GM12872 (cell line): ENCODE data around the gene RARG.

ENCODE experiments used
- TF ChIP-seq, protein P1 (sequence below): IDR thresholded peaks from 3 replicates; pipeline ENCODE4 v1.5.1; 2011; ENCODE audit warnings: low read depth, mild to moderate bottlenecking, low read length, moderate library complexity; ENCODE audit not compliant: insufficient read depth

RARG gene

DNA sequence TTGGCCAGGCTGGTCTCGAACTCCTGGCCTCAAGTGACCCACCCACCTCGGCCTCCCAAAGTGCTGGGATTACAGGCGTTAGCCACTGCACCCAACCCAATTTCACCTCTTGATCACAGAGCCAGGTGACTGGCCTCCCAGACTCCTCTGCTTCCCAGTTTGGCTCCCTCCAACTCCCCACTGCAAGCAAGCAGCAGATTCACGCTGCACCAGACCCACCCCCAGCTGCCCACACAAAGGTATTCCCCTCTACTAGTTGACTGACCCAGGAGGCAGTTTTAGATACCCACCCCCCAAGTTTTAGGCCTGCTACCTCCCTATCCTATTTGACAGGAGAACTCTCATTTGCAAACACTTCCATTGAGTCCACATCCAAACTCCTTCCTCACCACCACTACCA lies 5.2 kb downstream of the RARG start:
- TF ChIP-seq, protein P1, sequence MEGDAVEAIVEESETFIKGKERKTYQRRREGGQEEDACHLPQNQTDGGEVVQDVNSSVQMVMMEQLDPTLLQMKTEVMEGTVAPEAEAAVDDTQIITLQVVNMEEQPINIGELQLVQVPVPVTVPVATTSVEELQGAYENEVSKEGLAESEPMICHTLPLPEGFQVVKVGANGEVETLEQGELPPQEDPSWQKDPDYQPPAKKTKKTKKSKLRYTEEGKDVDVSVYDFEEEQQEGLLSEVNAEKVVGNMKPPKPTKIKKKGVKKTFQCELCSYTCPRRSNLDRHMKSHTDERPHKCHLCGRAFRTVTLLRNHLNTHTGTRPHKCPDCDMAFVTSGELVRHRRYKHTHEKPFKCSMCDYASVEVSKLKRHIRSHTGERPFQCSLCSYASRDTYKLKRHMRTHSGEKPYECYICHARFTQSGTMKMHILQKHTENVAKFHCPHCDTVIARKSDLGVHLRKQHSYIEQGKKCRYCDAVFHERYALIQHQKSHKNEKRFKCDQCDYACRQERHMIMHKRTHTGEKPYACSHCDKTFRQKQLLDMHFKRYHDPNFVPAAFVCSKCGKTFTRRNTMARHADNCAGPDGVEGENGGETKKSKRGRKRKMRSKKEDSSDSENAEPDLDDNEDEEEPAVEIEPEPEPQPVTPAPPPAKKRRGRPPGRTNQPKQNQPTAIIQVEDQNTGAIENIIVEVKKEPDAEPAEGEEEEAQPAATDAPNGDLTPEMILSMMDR, result no peak

DNA sequence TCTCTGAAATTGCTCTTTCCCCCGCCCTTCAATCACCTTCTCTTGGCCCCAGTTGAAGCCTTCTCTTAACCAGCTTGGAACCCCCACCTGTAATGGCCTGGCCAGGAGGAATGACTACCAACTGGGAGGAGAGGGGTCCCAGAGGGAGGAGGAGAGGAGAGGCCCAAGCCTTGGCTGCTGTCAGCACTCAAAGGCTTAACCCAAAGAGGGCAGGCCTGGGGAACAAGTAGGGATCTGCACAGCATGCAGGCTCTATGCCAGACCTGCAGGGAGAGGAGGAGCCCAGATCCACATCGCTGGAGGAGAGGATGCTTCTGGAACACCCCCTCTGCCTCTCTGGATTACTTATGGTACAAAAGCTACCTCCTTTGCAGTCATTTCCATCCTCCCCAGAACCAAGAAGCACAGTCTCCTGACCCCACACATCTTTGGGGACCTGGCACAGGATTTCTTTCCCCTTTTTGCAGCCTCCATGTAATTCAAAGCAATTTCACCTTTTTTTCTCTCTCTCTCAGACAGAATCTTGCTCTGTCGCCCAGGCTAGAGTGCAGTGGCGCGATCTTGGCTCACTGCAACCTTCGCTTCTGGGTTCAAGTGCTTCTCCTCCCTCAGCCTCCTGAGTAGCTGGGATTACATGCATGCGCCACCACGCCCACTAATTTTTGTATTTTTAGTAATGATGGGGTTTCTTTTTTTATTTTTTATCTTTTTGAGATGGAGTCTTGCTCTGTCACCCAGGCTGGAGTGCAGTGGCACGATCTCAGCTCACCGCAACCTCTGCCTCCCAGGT lies 6.2 kb downstream of the RARG start:
- TF ChIP-seq, protein P1, result no peak

DNA sequence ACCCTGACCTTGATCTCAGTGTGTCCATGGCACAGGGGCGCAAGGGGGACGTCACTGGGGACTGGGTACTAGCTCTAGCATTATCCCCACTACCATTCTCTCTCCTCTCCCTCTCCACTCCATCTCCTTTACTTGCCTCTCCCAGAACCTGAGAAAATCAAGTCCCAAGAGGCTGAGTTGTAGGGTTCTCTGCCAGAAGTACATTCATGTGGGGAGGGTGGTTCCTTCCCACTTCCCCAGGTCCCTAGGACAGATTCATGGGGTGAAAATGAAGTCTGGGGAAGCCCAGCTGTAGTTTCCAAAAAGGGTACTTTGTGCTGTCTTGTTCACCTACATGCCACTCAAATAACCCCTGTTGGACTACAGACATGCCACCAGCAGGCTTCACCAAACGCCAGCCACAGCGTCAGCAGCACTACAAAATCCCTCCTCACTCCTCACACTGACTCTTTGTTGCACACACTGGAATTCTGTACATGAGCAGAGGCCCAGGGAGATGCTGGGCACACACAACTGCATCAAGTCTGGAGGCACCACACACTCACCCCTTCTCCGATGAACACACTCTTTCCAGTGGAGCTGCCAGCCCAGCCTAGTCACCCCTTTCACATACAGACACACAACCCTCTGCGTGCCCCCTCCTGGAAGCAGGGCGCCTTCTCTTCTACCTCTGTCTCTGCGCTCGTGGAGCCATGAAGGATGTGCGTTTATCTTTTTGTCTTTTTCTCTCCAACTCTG lies 6.9 kb downstream of the RARG start:
- TF ChIP-seq, protein P1, result no peak

GRCh38 chr12:53224061-53224896 lies 7.7 kb downstream of the RARG start:
- TF ChIP-seq, protein P1, result peak; percentile 26; the same call in 1 of the 3 replicates

GRCh38 chr12:53223389-53224060 lies 8.5 kb downstream of the RARG start:
- TF ChIP-seq, protein P1, result no peak

DNA sequence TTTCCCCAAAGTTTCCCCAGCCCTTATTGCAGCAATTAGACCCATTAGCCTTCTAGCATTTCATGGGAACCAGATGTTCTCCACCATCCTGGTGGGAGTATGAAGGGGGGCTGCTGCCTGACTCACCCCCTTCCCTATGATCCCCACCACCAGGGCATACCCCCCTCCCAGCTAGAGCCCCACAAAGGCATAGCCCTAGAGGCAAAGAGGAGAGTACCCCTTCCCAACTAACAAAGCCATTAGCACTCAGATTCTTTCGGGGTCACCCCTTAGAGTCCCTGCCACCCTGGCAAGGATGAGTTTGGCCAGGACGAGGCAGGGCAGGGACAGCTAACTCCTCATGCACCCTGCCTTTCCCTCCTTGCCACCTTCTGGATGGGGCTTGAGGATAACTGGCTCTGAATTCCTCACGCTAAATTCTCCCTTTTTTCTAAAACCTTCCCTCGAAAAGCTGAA lies 9.2 kb downstream of the RARG start:
- TF ChIP-seq, protein P1, result no peak
